Tibial artery (tissue), 4 donors: Measurements from ENCODE around the gene EIF4A3.

ENCODE experiments used
- DNase-seq, 2 donors: peaks; one replicate each; pipeline ENCODE4 v3.0.0-alpha.2; 2019
- H3K27ac ChIP-seq, 2 donors: fragments of 200-600 bp; sonication (generic) in 1 of 2; 1 replicate in 1 of 2; 2 replicates in 1 of 2; pipeline ENCODE4 v1.5.1; 2018 to 2019; ENCODE audit warnings: mild to moderate bottlenecking in 1 of 2
- H3K27me3 ChIP-seq, 2 donors: fragments of 200-600 bp; sonication (generic) in 1 of 2; one replicate each; pipeline versions ENCODE4 v1.5.1 to v1.6.0; 2016 to 2019
- H3K36me3 ChIP-seq, 3 donors: fragments of 200-600 bp; sonication (generic) in 2 of 3; one replicate each; pipeline ENCODE4 v1.5.1; 2016 to 2019; ENCODE audit warnings: mild to moderate bottlenecking in 2 of 3
- H3K4me1 ChIP-seq, 4 donors: fragments of 200-600 bp; sonication (generic) in 2 of 4; 1 replicate in 3 of 4; 2 replicates in 1 of 4; pipeline ENCODE4 v1.5.1; 2016 to 2019
- H3K4me3 ChIP-seq, 2 donors: fragments of 200-600 bp; sonication (generic) in 1 of 2; 1 replicate in 1 of 2; 2 replicates in 1 of 2; pipeline ENCODE4 v1.5.1; 2018 to 2019; ENCODE audit warnings: mild to moderate bottlenecking in 2 of 2
- H3K9me3 ChIP-seq, 3 donors: fragments of 200-600 bp; sonication (generic) in 1 of 3; one replicate each; pipeline ENCODE4 v1.5.1; 2016 to 2019
- intact Hi-C: fragments of 100-400 bp; cut with DNase I; formaldehyde crosslinking; loops from one replicate; pipeline ENCODE4 v1.15.0; 2023; ENCODE audit warnings: low total_unique reads
- TF ChIP-seq, protein P1 (sequence below), 2 experiments: fragments of 200-600 bp in 1 of 2; fragments of 450-650 bp in 1 of 2; IDR thresholded peaks; one replicate each; pipeline ENCODE4 v1.5.1; 2017 to 2019; ENCODE audit warnings: antibody characterized with exemption in 2 of 2, mild to moderate bottlenecking in 1 of 2, moderate library complexity in 1 of 2

The EIF4A3 gene

DNA sequence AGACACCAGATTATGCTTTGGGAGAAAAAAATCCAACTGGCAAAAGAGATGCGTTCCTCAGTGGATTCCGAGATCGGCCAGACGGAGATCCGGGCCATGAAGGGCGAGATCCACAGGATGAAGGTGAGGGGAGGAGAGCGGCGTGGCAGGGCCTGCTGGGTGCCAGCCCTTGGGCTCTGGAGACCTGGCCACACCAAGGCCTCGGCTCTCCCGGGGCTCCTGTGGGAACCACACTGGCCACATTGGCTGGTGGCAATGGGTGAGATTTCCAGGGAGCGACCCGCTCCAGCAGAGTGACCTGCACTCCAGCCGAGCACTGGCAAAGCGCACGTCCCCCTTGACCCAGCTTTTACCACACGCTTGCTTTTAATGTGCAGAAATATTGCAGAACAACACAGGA, 57.2 kb downstream of the EIF4A3 start:
- Histone ChIP-seq H3K4me3 (no peak overlapping the region), H3K27ac (no peak overlapping the region), H3K36me3 (peaks cover 0 to 10% (median 0%) of the 10 kb centered on the region in 3 donors), H3K4me1 (no peaks in the 10 kb centered on the region), H3K27me3 (no peaks in the 10 kb centered on the region), H3K9me3 (no peaks in the 10 kb centered on the region)
- DNase-seq: no peak
- intact Hi-C loops: no loop called here
- TF ChIP-seq, protein P1, sequence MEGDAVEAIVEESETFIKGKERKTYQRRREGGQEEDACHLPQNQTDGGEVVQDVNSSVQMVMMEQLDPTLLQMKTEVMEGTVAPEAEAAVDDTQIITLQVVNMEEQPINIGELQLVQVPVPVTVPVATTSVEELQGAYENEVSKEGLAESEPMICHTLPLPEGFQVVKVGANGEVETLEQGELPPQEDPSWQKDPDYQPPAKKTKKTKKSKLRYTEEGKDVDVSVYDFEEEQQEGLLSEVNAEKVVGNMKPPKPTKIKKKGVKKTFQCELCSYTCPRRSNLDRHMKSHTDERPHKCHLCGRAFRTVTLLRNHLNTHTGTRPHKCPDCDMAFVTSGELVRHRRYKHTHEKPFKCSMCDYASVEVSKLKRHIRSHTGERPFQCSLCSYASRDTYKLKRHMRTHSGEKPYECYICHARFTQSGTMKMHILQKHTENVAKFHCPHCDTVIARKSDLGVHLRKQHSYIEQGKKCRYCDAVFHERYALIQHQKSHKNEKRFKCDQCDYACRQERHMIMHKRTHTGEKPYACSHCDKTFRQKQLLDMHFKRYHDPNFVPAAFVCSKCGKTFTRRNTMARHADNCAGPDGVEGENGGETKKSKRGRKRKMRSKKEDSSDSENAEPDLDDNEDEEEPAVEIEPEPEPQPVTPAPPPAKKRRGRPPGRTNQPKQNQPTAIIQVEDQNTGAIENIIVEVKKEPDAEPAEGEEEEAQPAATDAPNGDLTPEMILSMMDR (IDR thresholded peaks at IDR 0.05): no peak

DNA sequence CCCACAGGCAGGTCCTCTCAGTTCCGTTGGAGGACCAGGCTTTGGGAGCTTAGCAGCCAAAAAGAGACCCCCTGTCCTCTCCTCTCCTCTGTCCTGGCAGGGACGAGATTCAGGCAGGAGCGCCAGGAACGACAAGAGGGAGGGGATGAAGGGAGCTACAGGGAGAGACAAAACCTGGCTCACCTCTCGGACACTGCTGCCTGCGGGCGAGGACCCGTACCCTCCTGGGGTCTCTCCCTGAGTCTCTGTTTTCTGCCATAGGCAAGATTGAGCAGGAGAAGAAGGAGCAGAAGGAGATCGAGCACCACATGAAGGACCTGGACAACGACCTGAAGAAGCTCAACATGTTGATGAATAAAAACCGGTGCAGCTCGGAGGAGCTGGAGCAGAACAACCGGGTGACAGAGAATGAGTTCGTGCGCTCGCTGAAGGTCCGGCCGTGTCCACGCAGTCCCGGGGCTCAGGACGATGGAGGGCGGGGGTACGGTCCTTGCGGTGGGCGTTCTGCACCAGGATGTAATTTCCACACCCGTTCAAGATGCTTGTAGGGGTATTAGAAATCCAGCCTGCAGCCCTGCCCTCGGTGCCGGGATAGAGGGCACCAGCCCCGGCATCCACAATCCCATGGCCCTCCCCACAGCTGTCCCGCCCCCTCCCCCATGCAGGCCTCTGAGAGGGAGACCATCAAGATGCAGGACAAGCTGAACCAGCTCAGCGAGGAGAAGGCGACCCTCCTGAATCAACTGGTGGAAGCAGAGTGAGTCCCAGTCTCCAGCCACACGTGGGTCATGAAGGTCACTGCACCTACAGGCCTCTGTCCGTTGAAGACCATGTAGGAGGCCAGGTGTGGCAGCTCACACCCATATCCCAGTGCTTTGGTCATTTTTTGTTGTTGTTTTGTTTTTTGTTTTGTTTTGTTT, 59.3 kb downstream of the EIF4A3 start:
- TF ChIP-seq, protein P1 (IDR thresholded peaks at IDR 0.05): no peak
- intact Hi-C loops: no loop called here
- no peak for DNase-seq
- Histone ChIP-seq H3K27me3 (no peaks in the 10 kb centered on the region), H3K27ac (no peak overlapping the region), H3K36me3 (peaks cover 0 to 12% (median 0%) of the 10 kb centered on the region in 3 donors), H3K4me1 (peaks cover 0 to 5% (median 3%) of the 10 kb centered on the region in 4 donors), H3K9me3 (no peaks in the 10 kb centered on the region), H3K4me3 (no peak overlapping the region)

DNA sequence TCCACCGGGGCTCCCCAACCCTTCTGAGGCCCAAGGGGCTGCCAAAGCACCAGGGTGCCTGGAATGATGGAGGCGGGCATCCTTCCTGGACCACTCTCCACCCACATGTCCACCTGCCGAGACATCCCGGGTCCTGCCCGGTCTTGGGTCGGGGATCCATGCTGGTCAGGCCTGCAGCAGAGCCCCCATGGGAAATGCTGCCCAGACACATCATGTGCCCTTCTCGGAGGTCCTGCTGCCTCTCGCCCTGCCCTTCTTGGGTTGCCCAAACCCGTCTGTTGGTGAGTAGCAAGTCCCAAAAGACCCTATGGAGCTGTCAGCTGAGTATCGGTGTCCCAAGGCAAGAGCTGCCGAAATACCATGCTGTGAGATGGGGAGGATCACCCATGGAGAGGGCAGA, 60.3 kb downstream of the EIF4A3 start:
- Histone ChIP-seq H3K27ac (no peak overlapping the region), H3K9me3 (no peaks in the 10 kb centered on the region), H3K4me3 (no peak overlapping the region), H3K27me3 (no peaks in the 10 kb centered on the region), H3K36me3 (peaks cover 0 to 12% (median 0%) of the 10 kb centered on the region in 3 donors), H3K4me1 (peaks cover 0 to 9% (median 7%) of the 10 kb centered on the region in 4 donors)
- DNase-seq: no peak
- TF ChIP-seq, protein P1 (IDR thresholded peaks at IDR 0.05): no peak
- intact Hi-C loops: no loop called here

DNA sequence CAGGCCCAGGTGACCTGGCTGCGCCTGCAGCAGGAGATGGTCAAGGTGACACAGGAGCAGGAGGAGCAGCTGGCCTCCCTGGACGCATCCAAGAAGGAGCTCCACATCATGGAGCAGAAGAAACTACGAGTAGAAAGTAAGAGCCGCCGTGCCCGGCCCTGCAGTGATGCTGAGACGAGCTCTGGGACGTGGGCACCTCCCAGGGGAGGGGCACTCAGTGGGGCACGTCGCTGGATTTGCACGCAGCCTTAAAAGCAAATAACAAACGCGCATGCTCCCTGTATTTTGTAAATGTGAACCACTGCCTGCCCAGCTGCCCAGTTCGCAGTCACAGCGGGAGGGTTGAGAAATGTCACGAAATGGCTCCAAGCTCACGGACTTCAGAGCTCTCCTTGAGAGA, 60.8 kb downstream of the EIF4A3 start:
- H3K4me3 ChIP-seq: no peak overlapping the region
- TF ChIP-seq, protein P1 (IDR thresholded peaks at IDR 0.05): no peak
- peaks cover 0 to 9% (median 7%) of the 10 kb centered on the region in 4 donors for H3K4me1 ChIP-seq
- no peak for DNase-seq
- intact Hi-C loops: no loop called here
- peaks cover 0 to 12% (median 0%) of the 10 kb centered on the region in 3 donors for H3K36me3 ChIP-seq
- H3K27ac ChIP-seq: no peak overlapping the region
- H3K9me3 ChIP-seq: no peaks in the 10 kb centered on the region
- no peaks in the 10 kb centered on the region for H3K27me3 ChIP-seq

DNA sequence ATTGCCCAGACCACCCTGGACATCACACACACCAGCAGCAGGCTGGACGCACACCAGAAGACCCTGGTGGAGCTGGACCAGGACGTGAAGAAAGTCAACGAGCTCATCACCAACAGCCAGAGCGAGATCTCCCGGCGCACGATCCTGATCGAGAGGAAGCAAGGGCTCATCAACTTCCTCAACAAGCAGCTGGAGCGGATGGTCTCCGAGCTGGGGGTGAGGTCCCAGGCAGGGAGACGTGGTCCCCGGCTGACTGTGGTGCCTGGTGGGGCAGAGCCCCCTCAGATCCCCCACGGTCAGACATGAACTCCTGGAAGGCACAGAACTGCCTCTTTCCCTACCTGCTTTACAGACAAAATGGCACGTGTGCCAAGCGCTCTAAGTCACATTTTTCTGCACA, 62.2 kb downstream of the EIF4A3 start:
- DNase-seq: no peak
- H3K36me3 ChIP-seq: peaks cover 0 to 8% (median 0%) of the 10 kb centered on the region in 3 donors
- no peaks in the 10 kb centered on the region for H3K27me3 ChIP-seq
- no peaks in the 10 kb centered on the region for H3K9me3 ChIP-seq
- intact Hi-C loops: no loop called here
- H3K4me3 ChIP-seq: no peak overlapping the region
- H3K4me1 ChIP-seq: peaks cover 0 to 9% (median 7%) of the 10 kb centered on the region in 4 donors
- H3K27ac ChIP-seq: no peak overlapping the region
- TF ChIP-seq, protein P1 (IDR thresholded peaks at IDR 0.05): no peak
